Measurements from ENCODE around the gene C6orf47.
A peak's percentile ranks its signal among the peaks of the same experiment; 100 is the strongest.

The C6orf47 gene

DNA sequence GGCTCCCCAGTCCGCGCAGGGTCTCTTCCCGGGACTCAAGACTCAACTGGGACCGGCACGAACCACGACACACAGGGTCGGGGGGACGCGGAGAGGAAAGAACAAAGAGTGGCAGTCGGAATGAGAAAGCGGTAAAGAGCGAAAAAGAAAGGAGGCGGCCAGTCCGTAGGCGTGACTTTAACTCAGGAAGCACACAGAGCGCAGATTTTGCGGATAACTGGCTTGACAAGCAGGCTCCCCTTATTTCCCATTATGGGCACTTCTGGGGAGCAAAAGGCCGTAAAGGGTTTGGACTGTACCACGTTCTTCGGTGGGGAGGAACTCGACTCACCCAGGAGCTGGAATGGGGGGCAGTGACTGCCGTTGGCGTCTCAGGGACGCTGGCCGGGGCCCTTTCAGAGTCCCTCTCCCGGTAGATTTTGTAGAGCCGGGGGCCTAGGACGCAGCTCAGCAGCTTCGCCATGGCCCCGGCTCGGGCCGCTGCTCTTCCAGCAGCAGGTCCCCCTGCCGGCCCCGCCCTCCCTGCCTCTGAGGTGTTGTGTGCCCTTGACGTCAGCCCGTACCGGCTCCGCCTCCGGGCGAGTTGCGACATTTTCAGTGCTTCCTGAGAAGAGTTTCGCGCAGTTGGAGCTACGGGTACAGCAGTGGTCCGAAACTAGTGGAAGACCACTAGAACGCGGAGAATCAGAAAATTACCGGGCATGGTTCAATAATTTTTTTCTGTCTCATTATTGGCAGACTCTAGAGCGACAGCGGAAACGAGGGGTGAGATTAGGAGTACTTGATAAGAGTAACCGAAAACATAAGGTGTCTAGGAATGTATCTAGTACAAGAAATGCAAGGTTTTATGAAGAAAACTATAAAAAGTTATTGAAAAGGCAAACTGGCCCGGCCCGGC, 42.5 kb upstream of the C6orf47 start, which contains the start of gene ABHD16A:
ABHD16A (minus strand) TSS at position 506 of the 898 bp plus-strand sequence; CDS start at position 463, 43 bp downstream.
- Mint-ChIP-seq H3K27me3 (ENCODE audit: low read depth, poor library complexity) (peaks cover 7% of the 10 kb centered on the region), H3K27ac (peak within 1 kb of the TSS; percentile 96), H3K9me3 (no peaks in the 10 kb centered on the region), H3K36me3 (ENCODE audit: low read depth) (peaks cover 12% of the 10 kb centered on the region), H3K4me1 (peaks cover 33% of the 10 kb centered on the region), H3K4me3 (peak within 1 kb of the TSS; percentile 96)
- peak; percentile 96 for DNase-seq
- no peak for TF ChIP-seq CTCF (IDR thresholded peaks at IDR 0.05)

- Mint-ChIP-seq H3K27me3 (ENCODE audit: low read depth, poor library complexity) (peaks cover 7% of the 10 kb centered on the region), H3K36me3 (ENCODE audit: low read depth) (peaks cover 18% of the 10 kb centered on the region), H3K4me3 (peak overlapping the region; percentile 96), H3K9me3 (no peaks in the 10 kb centered on the region), H3K4me1 (peaks cover 40% of the 10 kb centered on the region), H3K27ac (peak overlapping the region; percentile 96)
- TF ChIP-seq CTCF (IDR thresholded peaks at IDR 0.05) = no peak
- DNase-seq = no peak
Observed at GRCh38 chr6:31702405-31702818, 41.8 kb upstream of the C6orf47 start.

DNA sequence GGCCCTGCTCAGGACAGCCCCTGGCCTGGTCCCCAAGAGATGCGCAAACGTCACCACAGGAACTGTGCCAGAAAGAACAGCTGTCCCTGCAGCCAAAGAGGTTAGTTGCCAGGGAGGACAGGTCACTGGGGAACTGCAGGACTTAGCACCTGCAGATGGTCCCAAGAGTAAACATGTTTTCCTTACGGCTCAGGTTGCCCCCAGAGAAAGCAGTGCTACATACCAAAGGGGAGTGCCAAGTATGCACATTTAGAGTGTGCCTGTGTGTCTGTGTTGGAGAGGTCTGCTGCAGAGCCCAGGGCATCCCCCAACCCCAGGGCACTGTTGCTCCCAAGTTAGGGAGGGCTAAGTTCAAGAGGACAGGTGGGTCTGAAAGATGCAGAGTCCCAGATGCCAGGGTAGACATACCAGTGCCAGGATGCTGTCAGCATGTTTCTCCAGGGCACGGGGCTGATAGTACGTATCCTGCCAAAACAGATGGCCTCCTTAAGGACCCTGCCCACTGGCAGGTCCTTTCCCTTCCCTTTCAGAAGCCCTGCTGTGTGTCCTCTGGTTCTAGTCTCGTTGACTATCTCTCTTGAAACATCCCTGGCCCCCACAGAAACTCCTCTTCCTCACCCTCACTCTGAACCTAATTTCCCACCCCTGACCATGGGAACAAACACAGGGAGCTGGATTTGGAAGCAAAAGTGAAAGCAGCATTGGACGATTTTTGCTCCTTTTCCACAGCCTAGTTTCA, 41.3 kb upstream of the C6orf47 start:
- peak overlapping the region; percentile 96 for H3K27ac Mint-ChIP-seq
- DNase-seq = no peak
- TF ChIP-seq CTCF (IDR thresholded peaks at IDR 0.05) = no peak
- peak overlapping the region; percentile 96 for H3K4me3 Mint-ChIP-seq
- H3K9me3 Mint-ChIP-seq = no peaks in the 10 kb centered on the region
- peaks cover 24% of the 10 kb centered on the region for H3K36me3 Mint-ChIP-seq (ENCODE audit: low read depth)
- peaks cover 39% of the 10 kb centered on the region for H3K4me1 Mint-ChIP-seq
- H3K27me3 Mint-ChIP-seq (ENCODE audit: low read depth, poor library complexity) = peaks cover 7% of the 10 kb centered on the region

- DNase-seq = no peak
- no peak for TF ChIP-seq CTCF (IDR thresholded peaks at IDR 0.05)
- H3K4me1 Mint-ChIP-seq = peaks cover 37% of the 10 kb centered on the region
- H3K36me3 Mint-ChIP-seq (ENCODE audit: low read depth) = peaks cover 31% of the 10 kb centered on the region
- H3K27ac Mint-ChIP-seq = peak overlapping the region; percentile 14
- H3K4me3 Mint-ChIP-seq = peak overlapping the region; percentile 66
- no peaks in the 10 kb centered on the region for H3K9me3 Mint-ChIP-seq
- peaks cover 2% of the 10 kb centered on the region for H3K27me3 Mint-ChIP-seq (ENCODE audit: low read depth, poor library complexity)
Observed at GRCh38 chr6:31700740-31701401, 40.3 kb upstream of the C6orf47 start.

GRCh38 chr6:31697555-31697954, 37.0 kb upstream of the C6orf47 start:
- Mint-ChIP-seq H3K4me3 (no peak overlapping the region), H3K36me3 (ENCODE audit: low read depth) (peaks cover 50% of the 10 kb centered on the region), H3K9me3 (no peaks in the 10 kb centered on the region), H3K27me3 (ENCODE audit: low read depth, poor library complexity) (peaks cover 2% of the 10 kb centered on the region), H3K27ac (peak overlapping the region; percentile 57), H3K4me1 (peaks cover 31% of the 10 kb centered on the region)
- DNase-seq = no peak
- no peak for TF ChIP-seq CTCF (IDR thresholded peaks at IDR 0.05)

All from nephron progenitor cell (in vitro differentiated cells).